Activated naive CD4-positive, alpha-beta T cell treated with anti-CD3 and anti-CD28 coated beads, Interleukin-2, amount 10 ng/mL, durations not matched to agents 7 days and 5 days (primary cell): ENCODE results near the gene RPUSD3.
"Not testable (repeated sequence)": the region's sequence is repeated elsewhere in the genome, so short reads cannot be mapped to it uniquely, and the experiment has no call there.

ENCODE experiments used
- CTCF ChIA-PET: fragments of 350-600 bp; sonication (Branson Sonifier 250); formaldehyde crosslinking; loops from one replicate; lab custom pipeline; 2021; ENCODE audit warnings: antibody characterized with exemption; lab: Charles Lee
- DNase-seq: peaks from one replicate; pipeline ENCODE4 v3.0.0-alpha.2; 2020
- H3K27ac Mint-ChIP-seq: one replicate; pipeline ENCODE4 v1.8.0; 2021; ENCODE audit warnings: mild to moderate bottlenecking, moderate library complexity, mixed read lengths
- H3K27me3 Mint-ChIP-seq: one replicate; pipeline ENCODE4 v1.8.0; 2021; ENCODE audit warnings: mild to moderate bottlenecking, mixed read lengths
- H3K36me3 Mint-ChIP-seq: one replicate; pipeline ENCODE4 v1.8.0; 2021; ENCODE audit warnings: mixed read lengths
- H3K4me1 Mint-ChIP-seq: one replicate; pipeline ENCODE4 v1.8.0; 2021; ENCODE audit warnings: mixed read lengths
- H3K4me3 Mint-ChIP-seq: one replicate; pipeline ENCODE4 v1.8.0; 2021; ENCODE audit warnings: mild to moderate bottlenecking, moderate library complexity, mixed read lengths
- H3K9me3 Mint-ChIP-seq: one replicate; pipeline ENCODE4 v1.8.0; 2021; ENCODE audit warnings: mixed read lengths

Gene RPUSD3

GRCh38 chr3:9859530-9860025, 15.8 kb upstream of the RPUSD3 start:
- CTCF ChIA-PET: no interaction called here
- no peaks in the 10 kb centered on the region for H3K9me3 Mint-ChIP-seq
- H3K4me1 Mint-ChIP-seq: peaks cover 3% of the 10 kb centered on the region
- no peak for DNase-seq
- H3K36me3 Mint-ChIP-seq: no peaks in the 10 kb centered on the region
- H3K4me3 Mint-ChIP-seq: no peak overlapping the region
- H3K27ac Mint-ChIP-seq: no peak overlapping the region
- peaks cover 51% of the 10 kb centered on the region for H3K27me3 Mint-ChIP-seq

GRCh38 chr3:9855594-9855993, 11.8 kb upstream of the RPUSD3 start:
- Mint-ChIP-seq H3K4me3 (no peak overlapping the region), H3K36me3 (no peaks in the 10 kb centered on the region), H3K9me3 (no peaks in the 10 kb centered on the region), H3K27me3 (peaks cover 34% of the 10 kb centered on the region), H3K27ac (no peak overlapping the region), H3K4me1 (no peaks in the 10 kb centered on the region)
- CTCF ChIA-PET: interaction anchor here (0.5 kb wide), 1 partner anchor 1758 kb away, joined by 4 read pairs; no protein-coding TSS in a partner anchor
- DNase-seq: no peak

GRCh38 chr3:9854291-9854940, 10.6 kb upstream of the RPUSD3 start:
- H3K36me3 Mint-ChIP-seq, H3K27ac Mint-ChIP-seq, CTCF ChIA-PET: not testable (repeated sequence)

GRCh38 chr3:9852528-9852927, 8.7 kb upstream of the RPUSD3 start:
- H3K27me3 Mint-ChIP-seq: peaks cover 25% of the 10 kb centered on the region
- CTCF ChIA-PET: no interaction called here
- no peak overlapping the region for H3K27ac Mint-ChIP-seq
- no peak overlapping the region for H3K4me3 Mint-ChIP-seq
- H3K4me1 Mint-ChIP-seq: peaks cover 5% of the 10 kb centered on the region
- H3K36me3 Mint-ChIP-seq: no peaks in the 10 kb centered on the region
- no peaks in the 10 kb centered on the region for H3K9me3 Mint-ChIP-seq
- DNase-seq: no peak

More at GRCh38 chr3:9854291-9854940, 10.6 kb upstream of the RPUSD3 start:
- not testable (repeated sequence) for DNase-seq, H3K4me1 Mint-ChIP-seq, H3K4me3 Mint-ChIP-seq, H3K9me3 Mint-ChIP-seq
- peaks cover 31% of the 10 kb centered on the region for H3K27me3 Mint-ChIP-seq

GRCh38 chr3:9851926-9852325, 8.1 kb upstream of the RPUSD3 start:
- H3K4me3 Mint-ChIP-seq, H3K36me3 Mint-ChIP-seq, H3K27ac Mint-ChIP-seq, H3K9me3 Mint-ChIP-seq, DNase-seq, H3K4me1 Mint-ChIP-seq: not testable (repeated sequence)
- H3K27me3 Mint-ChIP-seq: peaks cover 25% of the 10 kb centered on the region
- CTCF ChIA-PET: interaction anchor here (0.6 kb wide), 2 partner anchors 79 to 82 kb away, joined by 3 read pairs; partner anchors contain the start of gene CRELD1

GRCh38 chr3:9851383-9851782, 7.6 kb upstream of the RPUSD3 start:
- not testable (repeated sequence) for DNase-seq, H3K27ac Mint-ChIP-seq, H3K4me3 Mint-ChIP-seq, H3K4me1 Mint-ChIP-seq, H3K9me3 Mint-ChIP-seq, H3K36me3 Mint-ChIP-seq
- CTCF ChIA-PET: interaction anchor here (0.6 kb wide), 2 partner anchors 80 to 83 kb away, joined by 3 read pairs; partner anchors contain the start of gene CRELD1
- peaks cover 25% of the 10 kb centered on the region for H3K27me3 Mint-ChIP-seq

- H3K4me3 Mint-ChIP-seq, H3K36me3 Mint-ChIP-seq, H3K9me3 Mint-ChIP-seq, H3K27ac Mint-ChIP-seq: not testable (repeated sequence)
- peak; percentile 29 for DNase-seq
- Mint-ChIP-seq H3K27me3 (peaks cover 11% of the 10 kb centered on the region), H3K4me1 (peaks cover 21% of the 10 kb centered on the region)
- CTCF ChIA-PET: interaction anchor here (0.6 to 2.1 kb wide), 7 partner anchors 53 to 97 kb away, joined by 3 to 17 read pairs (median 3); partner anchors contain the start of genes CRELD1 and IL17RE
Observed at GRCh38 chr3:9848860-9849259, 5.1 kb upstream of the RPUSD3 start.

GRCh38 chr3:9847870-9848269, 4.1 kb upstream of the RPUSD3 start:
- DNase-seq, H3K4me3 Mint-ChIP-seq: not testable (repeated sequence)
- CTCF ChIA-PET: interaction anchor here (0.6 to 2.1 kb wide), 4 partner anchors 75 to 402 kb away, joined by 3 to 17 read pairs (median 4); partner anchors contain the start of gene CRELD1

GRCh38 chr3:9846931-9847488, 3.2 kb upstream of the RPUSD3 start:
- Mint-ChIP-seq H3K36me3 (peaks cover 6% of the 10 kb centered on the region), H3K4me3 (no peak overlapping the region), H3K9me3 (no peaks in the 10 kb centered on the region), H3K4me1 (peaks cover 37% of the 10 kb centered on the region), H3K27me3 (peaks cover 7% of the 10 kb centered on the region), H3K27ac (no peak overlapping the region)
- CTCF ChIA-PET: interaction anchor here (0.6 to 1.8 kb wide), 2 partner anchors 84 to 403 kb away, joined by 3 to 4 read pairs; no protein-coding TSS in a partner anchor
- no peak for DNase-seq

More at GRCh38 chr3:9847870-9848269, 4.1 kb upstream of the RPUSD3 start:
- H3K9me3 Mint-ChIP-seq, H3K27ac Mint-ChIP-seq, H3K27me3 Mint-ChIP-seq, H3K36me3 Mint-ChIP-seq: not testable (repeated sequence)
- H3K4me1 Mint-ChIP-seq: peaks cover 30% of the 10 kb centered on the region

- no peak overlapping the region for H3K27ac Mint-ChIP-seq
- no peak for DNase-seq
- no peaks in the 10 kb centered on the region for H3K9me3 Mint-ChIP-seq
- H3K4me3 Mint-ChIP-seq: no peak overlapping the region
- CTCF ChIA-PET: interaction anchor here (0.7 to 1.8 kb wide), 2 partner anchors 85 to 264 kb away, joined by 3 to 4 read pairs; no protein-coding TSS in a partner anchor
- H3K27me3 Mint-ChIP-seq: peaks cover 2% of the 10 kb centered on the region
- peaks cover 11% of the 10 kb centered on the region for H3K36me3 Mint-ChIP-seq
- H3K4me1 Mint-ChIP-seq: peaks cover 40% of the 10 kb centered on the region
Observed at GRCh38 chr3:9846231-9846630, 2.4 kb upstream of the RPUSD3 start.

- DNase-seq: no peak
- no peaks in the 10 kb centered on the region for H3K9me3 Mint-ChIP-seq
- H3K4me3 Mint-ChIP-seq: no peak overlapping the region
- peaks cover 28% of the 10 kb centered on the region for H3K36me3 Mint-ChIP-seq
- H3K27ac Mint-ChIP-seq: no peak overlapping the region
- H3K4me1 Mint-ChIP-seq: peaks cover 35% of the 10 kb centered on the region
- H3K27me3 Mint-ChIP-seq: no peaks in the 10 kb centered on the region
- CTCF ChIA-PET: interaction anchor here (1.4 kb wide), 1 partner anchor 13 kb away, joined by 4 read pairs; no protein-coding TSS in a partner anchor
Observed at GRCh38 chr3:9841015-9841414, 2.8 kb downstream of the RPUSD3 start.

GRCh38 chr3:9838856-9839255, 5.0 kb downstream of the RPUSD3 start:
- CTCF ChIA-PET: no interaction called here
- no peak for DNase-seq
- H3K36me3 Mint-ChIP-seq: peaks cover 31% of the 10 kb centered on the region
- H3K27me3 Mint-ChIP-seq: no peaks in the 10 kb centered on the region
- H3K9me3 Mint-ChIP-seq: no peaks in the 10 kb centered on the region
- no peak overlapping the region for H3K27ac Mint-ChIP-seq
- H3K4me1 Mint-ChIP-seq: peaks cover 19% of the 10 kb centered on the region
- no peak overlapping the region for H3K4me3 Mint-ChIP-seq

GRCh38 chr3:9837701-9838582, 5.9 kb downstream of the RPUSD3 start:
- no peak for DNase-seq
- Mint-ChIP-seq H3K4me3 (no peak overlapping the region), H3K36me3 (peaks cover 31% of the 10 kb centered on the region), H3K27me3 (no peaks in the 10 kb centered on the region), H3K9me3 (no peaks in the 10 kb centered on the region), H3K27ac (no peak overlapping the region), H3K4me1 (peaks cover 11% of the 10 kb centered on the region)
- CTCF ChIA-PET: no interaction called here
